OCI-LY7 (cell line): Measurements from ENCODE around the gene LPAR4. TPM values are rescaled to one million over a fixed set of nuclear protein-coding genes. Genes with fewer than 3 reads are reported as not detected.

Experiments
- Bru-seq: library from RNA; stranded (reverse); fragments of 400-500 nt; gene quantifications from one replicate; lab custom pipeline; 2021; lab: Mats Ljungman, UMichigan
- BruChase-seq, 2 experiments: library from RNA; stranded (reverse); fragments of 400-500 nt; gene quantifications; one replicate each; lab custom pipeline; 2021; lab: Mats Ljungman, UMichigan
- BruUV-seq: library from RNA; stranded (reverse); fragments of 400-500 nt; replicated peaks from 2 replicates; lab custom pipeline; 2021; lab: Mats Ljungman, UMichigan
- CTCF ChIA-PET: fragments of 300-600 bp; sonication (Branson Sonifier 250); formaldehyde crosslinking; loops from one replicate; lab custom pipeline; 2022; ENCODE audit warnings: antibody characterized with exemption; ENCODE audit not compliant: unreplicated experiment; lab: Charles Lee
- POLR2A ChIA-PET: fragments of 300-600 bp; sonication (Branson Sonifier 250); formaldehyde crosslinking; loops from one replicate; lab custom pipeline; 2022; ENCODE audit warnings: antibody characterized with exemption; lab: Charles Lee
- DNase-seq: peaks from one replicate; pipeline ENCODE4 v3.0.0-alpha.2; 2015; ENCODE audit warnings: low spot score
- H2AFZ ChIP-seq: fragments of 200-600 bp; sonication (generic), shearing (Covaris generic); 2 replicates; pipeline ENCODE4 v1.6.1; 2014; ENCODE audit warnings: mild to moderate bottlenecking, antibody characterized with exemption, low read length, moderate library complexity
- H3K27ac ChIP-seq: fragments of 200-600 bp; sonication (generic); 2 replicates; pipeline ENCODE4 v1.5.1; 2014; ENCODE audit warnings: mixed run types, low read depth, mild to moderate bottlenecking, moderate library complexity, low read length, inconsistent platforms; ENCODE audit not compliant: poor library complexity, severe bottlenecking
- H3K36me3 ChIP-seq: fragments of 200-600 bp; sonication (generic); 2 replicates; pipeline ENCODE4 v1.6.1; 2014; ENCODE audit warnings: mild to moderate bottlenecking, antibody characterized with exemption, low read length, moderate library complexity, mixed read lengths; ENCODE audit not compliant: insufficient read depth
- H3K4me1 ChIP-seq: fragments of 200-600 bp; sonication (generic); 2 replicates; pipeline ENCODE4 v1.5.1; 2014; ENCODE audit warnings: mild to moderate bottlenecking, low read length; ENCODE audit not compliant: insufficient read depth, poor library complexity, severe bottlenecking
- H3K4me2 ChIP-seq: fragments of 200-600 bp; sonication (generic); 2 replicates; pipeline ENCODE4 v1.6.1; 2014; ENCODE audit warnings: mild to moderate bottlenecking, low read length
- H3K4me3 ChIP-seq: fragments of 200-600 bp; sonication (generic); 2 replicates; pipeline ENCODE4 v1.5.1; 2014; ENCODE audit warnings: mild to moderate bottlenecking, low read depth, low read length; ENCODE audit not compliant: poor library complexity, severe bottlenecking
- H3K79me2 ChIP-seq: fragments of 200-600 bp; sonication (generic); 2 replicates; pipeline ENCODE4 v1.6.1; 2016; ENCODE audit warnings: low read depth, mild to moderate bottlenecking, low read length, moderate library complexity, mixed read lengths; ENCODE audit not compliant: insufficient read depth
- H3K9me2 ChIP-seq: fragments of 200-600 bp; sonication (generic); 2 replicates; pipeline ENCODE4 v1.6.1; 2016; ENCODE audit warnings: mild to moderate bottlenecking, low read length, mixed read lengths; ENCODE audit not compliant: insufficient read depth
- H3K9me3 ChIP-seq: fragments of 200-600 bp; sonication (generic); 2 replicates; pipeline ENCODE4 v1.6.1; 2014; ENCODE audit warnings: mild to moderate bottlenecking, mixed run types, low read length, mixed read lengths
- H4K20me1 ChIP-seq: fragments of 200-600 bp; sonication (generic); 2 replicates; pipeline ENCODE4 v1.6.1; 2014; ENCODE audit warnings: mild to moderate bottlenecking, antibody characterized with exemption, low read length, moderate library complexity, mixed read lengths; ENCODE audit not compliant: insufficient read depth
- EZH2phosphoT487 ChIP-seq: fragments of 200-600 bp; sonication (generic); IDR thresholded peaks from 2 replicates; pipeline ENCODE4 v1.6.1; 2018; ENCODE audit warnings: low read depth, borderline replicate concordance, mild to moderate bottlenecking, mixed run types, antibody characterized with exemption, low read length, moderate library complexity, mixed read lengths
- intact Hi-C: fragments of 100-400 bp; cut with micrococcal nuclease; formaldehyde crosslinking; loops from one replicate; pipeline ENCODE4 v1.10.0; 2022; ENCODE audit not compliant: unreplicated experiment
- long read RNA-seq: library from polyadenylated mRNA; stranded (forward); transcript quantifications from one replicate; pipeline ENCODE4 v2.0.0, GENCODE V29; 2022
- total RNA-seq, 2 experiments: library from RNA; depleted of rRNA in 1 of 2; stranded (reverse); fragments of >200 nt in 1 of 2; shearing (Covaris generic) in 1 of 2; gene quantifications; 2 replicates each; pipeline ENCODE4 v1.2.3, GENCODE V29; 2014 to 2022
- TF ChIP-seq, protein P1 (sequence below): fragments of 200-600 bp; sonication (generic); conservative IDR thresholded peaks from 2 replicates; pipeline ENCODE4 v1.5.1; 2014; ENCODE audit warnings: mild to moderate bottlenecking, antibody characterized with exemption, low read length, moderate library complexity, mixed read lengths

Gene LPAR4, protein sequence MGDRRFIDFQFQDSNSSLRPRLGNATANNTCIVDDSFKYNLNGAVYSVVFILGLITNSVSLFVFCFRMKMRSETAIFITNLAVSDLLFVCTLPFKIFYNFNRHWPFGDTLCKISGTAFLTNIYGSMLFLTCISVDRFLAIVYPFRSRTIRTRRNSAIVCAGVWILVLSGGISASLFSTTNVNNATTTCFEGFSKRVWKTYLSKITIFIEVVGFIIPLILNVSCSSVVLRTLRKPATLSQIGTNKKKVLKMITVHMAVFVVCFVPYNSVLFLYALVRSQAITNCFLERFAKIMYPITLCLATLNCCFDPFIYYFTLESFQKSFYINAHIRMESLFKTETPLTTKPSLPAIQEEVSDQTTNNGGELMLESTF
- not detected in 2 replicates for total RNA-seq (2014; rRNA removed; shearing (Covaris generic))
- not detected in 2 replicates for total RNA-seq (2022)
- Bru-seq, nascent RNA: not detected
- BruChase-seq, experiment 1, labeled RNA remaining after a 6-hour chase: not detected
- BruChase-seq, experiment 2, labeled RNA remaining after a 2-hour chase: percentile 15 among the genes with signal in this experiment
- long read RNA-seq: 0 reads

DNA sequence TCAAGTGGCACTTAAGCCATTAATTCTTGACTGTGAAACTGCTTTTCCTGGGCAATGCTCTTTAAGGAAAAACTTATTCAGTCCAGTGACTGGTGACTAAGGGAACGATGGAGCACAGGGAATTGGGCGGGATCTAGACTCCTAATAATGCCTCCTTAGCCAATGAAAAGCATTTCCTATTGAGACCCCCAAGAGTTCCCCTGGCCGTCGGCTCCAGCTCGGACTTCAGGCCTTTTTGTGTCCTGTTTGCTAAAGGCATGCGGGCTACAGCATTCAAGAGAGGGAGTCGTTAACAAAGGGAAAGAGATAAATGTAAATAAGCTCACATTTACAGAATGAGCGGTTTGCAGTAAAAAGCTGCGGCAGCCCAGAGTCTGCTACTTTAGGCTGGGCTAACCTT lies at the start of gene LPAR4:
Gene LPAR4 (plus strand): TSS at position 232 of the 400 bp plus-strand sequence. CDS start 7,150 bp downstream, outside the sequence.
- H3K36me3 ChIP-seq: no peaks in the 10 kb centered on the region
- H3K9me3 ChIP-seq: no peaks in the 10 kb centered on the region
- TF ChIP-seq, protein P1, sequence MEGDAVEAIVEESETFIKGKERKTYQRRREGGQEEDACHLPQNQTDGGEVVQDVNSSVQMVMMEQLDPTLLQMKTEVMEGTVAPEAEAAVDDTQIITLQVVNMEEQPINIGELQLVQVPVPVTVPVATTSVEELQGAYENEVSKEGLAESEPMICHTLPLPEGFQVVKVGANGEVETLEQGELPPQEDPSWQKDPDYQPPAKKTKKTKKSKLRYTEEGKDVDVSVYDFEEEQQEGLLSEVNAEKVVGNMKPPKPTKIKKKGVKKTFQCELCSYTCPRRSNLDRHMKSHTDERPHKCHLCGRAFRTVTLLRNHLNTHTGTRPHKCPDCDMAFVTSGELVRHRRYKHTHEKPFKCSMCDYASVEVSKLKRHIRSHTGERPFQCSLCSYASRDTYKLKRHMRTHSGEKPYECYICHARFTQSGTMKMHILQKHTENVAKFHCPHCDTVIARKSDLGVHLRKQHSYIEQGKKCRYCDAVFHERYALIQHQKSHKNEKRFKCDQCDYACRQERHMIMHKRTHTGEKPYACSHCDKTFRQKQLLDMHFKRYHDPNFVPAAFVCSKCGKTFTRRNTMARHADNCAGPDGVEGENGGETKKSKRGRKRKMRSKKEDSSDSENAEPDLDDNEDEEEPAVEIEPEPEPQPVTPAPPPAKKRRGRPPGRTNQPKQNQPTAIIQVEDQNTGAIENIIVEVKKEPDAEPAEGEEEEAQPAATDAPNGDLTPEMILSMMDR: no peak
- TF ChIP-seq EZH2phosphoT487: no peak
- H3K9me2 ChIP-seq: no peaks in the 10 kb centered on the region
- H2AFZ ChIP-seq: no peak within 1 kb of the TSS
- intact Hi-C loops: no loop called here
- BruUV-seq: no TSS peak
- DNase-seq: no peak
- ChIA-PET CTCF (no interaction called here), POLR2A (interaction anchor here (0.7 kb wide), 1 partner anchor 1627 kb away, joined by 7 read pairs; no protein-coding TSS in a partner anchor)
- H3K4me2 ChIP-seq: no peak within 1 kb of the TSS
- peaks cover 1% of the 10 kb centered on the region for H3K4me1 ChIP-seq
- no peak within 1 kb of the TSS for H3K4me3 ChIP-seq
- H3K27ac ChIP-seq: no peak within 1 kb of the TSS
- no peaks in the 10 kb centered on the region for H3K79me2 ChIP-seq
- no peaks in the 10 kb centered on the region for H4K20me1 ChIP-seq

DNA sequence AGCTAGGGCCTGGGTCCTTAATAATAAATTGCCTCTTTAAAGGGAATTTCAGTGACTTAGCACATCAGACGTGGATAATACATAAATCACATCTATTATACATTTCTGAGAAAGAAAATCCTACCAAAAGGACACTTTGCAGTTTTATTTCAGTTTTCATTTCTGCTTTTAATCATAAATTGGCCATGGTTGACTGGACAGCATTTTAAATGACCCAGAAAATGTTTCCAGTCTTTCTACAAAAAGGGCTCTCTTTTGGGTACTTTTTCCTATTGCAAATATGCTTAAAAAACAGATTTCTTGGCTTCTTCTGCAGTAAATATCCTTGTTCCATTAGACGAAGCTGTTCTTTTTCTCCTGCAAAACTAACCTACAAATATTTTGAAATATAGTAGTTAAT lies 41.4 kb upstream of the LPAR4 start:
- no peaks in the 10 kb centered on the region for H4K20me1 ChIP-seq
- intact Hi-C loops: no loop called here
- no peak overlapping the region for H3K4me2 ChIP-seq
- no peaks in the 10 kb centered on the region for H3K4me1 ChIP-seq
- ChIA-PET CTCF (no interaction called here), POLR2A (no interaction called here)
- DNase-seq: no peak
- no peaks in the 10 kb centered on the region for H3K9me2 ChIP-seq
- TF ChIP-seq, protein P1: no peak
- TF ChIP-seq EZH2phosphoT487: no peak
- H3K27ac ChIP-seq: no peak overlapping the region
- H3K4me3 ChIP-seq: no peak overlapping the region
- no peaks in the 10 kb centered on the region for H3K36me3 ChIP-seq
- no peaks in the 10 kb centered on the region for H3K79me2 ChIP-seq
- H3K9me3 ChIP-seq: no peaks in the 10 kb centered on the region
- H2AFZ ChIP-seq: no peak overlapping the region
- BruUV-seq: no TSS peak

DNA sequence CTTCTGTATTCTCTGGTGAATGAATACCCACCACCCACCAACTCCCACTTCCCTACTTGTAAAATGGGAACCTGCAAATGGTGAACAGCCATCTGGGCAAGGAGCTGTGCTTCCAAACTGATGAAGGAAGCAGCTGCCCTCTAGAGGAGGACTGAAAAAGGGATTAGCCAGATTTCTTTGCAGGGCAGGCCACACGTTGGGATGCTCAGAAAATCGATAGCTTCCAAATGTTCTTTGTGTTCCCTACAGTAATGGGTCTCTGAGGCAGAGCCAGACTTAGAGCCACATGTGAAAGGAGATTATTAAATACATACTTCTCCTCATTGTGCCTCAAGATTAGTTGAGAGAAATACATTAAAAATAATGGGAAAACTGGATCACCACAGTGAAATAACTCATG lies 39.3 kb upstream of the LPAR4 start:
- Histone ChIP-seq H3K79me2 (no peaks in the 10 kb centered on the region), H3K9me3 (no peaks in the 10 kb centered on the region), H3K27ac (no peak overlapping the region), H3K36me3 (no peaks in the 10 kb centered on the region), H3K4me2 (no peak overlapping the region), H3K9me2 (no peaks in the 10 kb centered on the region), H3K4me3 (no peak overlapping the region), H2AFZ (no peak overlapping the region), H4K20me1 (no peaks in the 10 kb centered on the region), H3K4me1 (no peaks in the 10 kb centered on the region)
- POLR2A ChIA-PET: interaction anchor here (0.5 kb wide), 1 partner anchor 216 kb away, joined by 3 read pairs; no protein-coding TSS in a partner anchor
- BruUV-seq: no TSS peak
- CTCF ChIA-PET: no interaction called here
- intact Hi-C loops: no loop called here
- DNase-seq: no peak
- TF ChIP-seq, protein P1: peak; percentile 38; the same call in 1 of the 2 replicates
- no peak for TF ChIP-seq EZH2phosphoT487
